SK-N-SH (cell line): Measurements from ENCODE around the gene CKAP2L. TPM values are rescaled to one million over a fixed set of nuclear protein-coding genes. Genes with fewer than 3 reads are reported as not detected.

ENCODE experiments used
- CTCF ChIA-PET: fragments of 300-600, 350-600 bp; formaldehyde crosslinking; extraction: SDS; loops from one replicate; lab custom pipeline; 2021; lab: Yijun Ruan, JAX
- POLR2A ChIA-PET: fragments of 350-600 bp; sonication (Branson Sonifier 250); formaldehyde crosslinking; extraction: SDS; loops from one replicate; lab custom pipeline; 2020; ENCODE audit warnings: antibody characterized with exemption, inconsistent platforms; lab: Yijun Ruan, JAX
- DNase-seq: peaks from one replicate; pipeline ENCODE4 v3.0.0; 2012
- H2AFZ ChIP-seq: fragments of 200-600 bp; sonication (generic); 2 replicates; pipeline ENCODE4 v1.8.1; 2016; ENCODE audit warnings: antibody characterized with exemption, mild to moderate bottlenecking, low read depth
- H3F3A ChIP-seq: fragments of 200-600 bp; sonication (generic); replicated peaks from 2 replicates; pipeline ENCODE3; 2016; ENCODE audit warnings: antibody characterized with exemption, mild to moderate bottlenecking; ENCODE audit not compliant: insufficient read depth
- H3K27ac ChIP-seq, 2 experiments: fragments of 200-500 bp in 1 of 2; fragments of 200-600 bp in 1 of 2; sonication (Bioruptor generic) in 1 of 2; sonication (generic), shearing (Covaris generic) in 1 of 2; 2 replicates each; pipeline versions ENCODE4 v1.5.1 to v1.6.1; 2014 to 2016; ENCODE audit warnings: low read depth in 2 of 2, inconsistent platforms in 1 of 2, low read length in 1 of 2, mild to moderate bottlenecking in 1 of 2, mixed read lengths in 1 of 2
- H3K27me3 ChIP-seq: fragments of 200-600 bp; sonication (generic), shearing (Covaris generic); 2 replicates; pipeline ENCODE4 v1.6.1; 2016; ENCODE audit warnings: mixed run types; ENCODE audit not compliant: insufficient read depth
- H3K36me3 ChIP-seq, 2 experiments: fragments of 200-500 bp in 1 of 2; fragments of 200-600 bp in 1 of 2; sonication (Bioruptor generic) in 1 of 2; sonication (generic) in 1 of 2; replicated peaks in 1 of 2; 2 replicates each; pipeline versions ENCODE3 to v1.5.1; 2014 to 2016; ENCODE audit warnings: low read length in 1 of 2, mild to moderate bottlenecking in 1 of 2; ENCODE audit not compliant: insufficient read depth in 2 of 2, control insufficient read depth in 1 of 2
- H3K4me1 ChIP-seq, 2 experiments: fragments of 200-500 bp in 1 of 2; fragments of 200-600 bp in 1 of 2; sonication (Bioruptor generic) in 1 of 2; sonication (generic), shearing (Covaris generic) in 1 of 2; 2 replicates each; pipeline versions ENCODE4 v1.5.1 to v1.6.1; 2014 to 2016; ENCODE audit warnings: low read depth in 1 of 2, low read length in 1 of 2, mixed run types in 1 of 2; ENCODE audit not compliant: insufficient read depth in 2 of 2, control insufficient read depth in 1 of 2
- H3K4me2 ChIP-seq: fragments of 200-600 bp; sonication (generic), shearing (Covaris generic); 2 replicates; pipeline ENCODE4 v1.6.1; 2017; ENCODE audit warnings: mixed run types
- H3K4me3 ChIP-seq, 2 experiments: fragments of 200-500 bp in 1 of 2; fragments of 200-600 bp in 1 of 2; sonication (Bioruptor generic) in 1 of 2; sonication (generic), shearing (Covaris generic) in 1 of 2; 2 replicates each; pipeline versions ENCODE4 v1.5.1 to v1.8.1; 2014 to 2016; ENCODE audit warnings: low read depth in 2 of 2, inconsistent platforms in 1 of 2, low read length in 1 of 2, mild to moderate bottlenecking in 1 of 2, mixed read lengths in 1 of 2, moderate library complexity in 1 of 2
- H3K79me2 ChIP-seq: fragments of 200-600 bp; sonication (generic); 2 replicates; pipeline ENCODE4 v1.8.1; 2017; ENCODE audit warnings: mild to moderate bottlenecking; ENCODE audit not compliant: insufficient read depth
- H3K9ac ChIP-seq: fragments of 200-600 bp; sonication (generic); 2 replicates; pipeline ENCODE4 v1.6.1; 2017; ENCODE audit warnings: mixed run types
- H3K9me2 ChIP-seq: fragments of 200-600 bp; sonication (generic); 2 replicates; pipeline ENCODE4 v1.6.1; 2017; ENCODE audit warnings: mixed run types
- H3K9me3 ChIP-seq: fragments of 200-600 bp; sonication (generic); 2 replicates; pipeline ENCODE4 v1.6.1; 2017; ENCODE audit warnings: mixed run types, mild to moderate bottlenecking, moderate library complexity
- H4K20me1 ChIP-seq: fragments of 200-600 bp; sonication (generic); 2 replicates; pipeline ENCODE4 v1.6.1; 2017; ENCODE audit warnings: mild to moderate bottlenecking, mixed run types; ENCODE audit not compliant: insufficient read depth
- CTCF ChIP-seq: fragments of 200-600 bp; sonication (generic); IDR thresholded peaks from 2 replicates; pipeline ENCODE4 v1.6.1; 2017; ENCODE audit warnings: antibody characterized with exemption, mild to moderate bottlenecking, moderate library complexity
- ELF1 ChIP-seq: IDR thresholded peaks from 2 replicates; pipeline ENCODE4 v1.4.0; 2012
- FOXJ3 ChIP-seq: sonication (generic); formaldehyde crosslinking; IDR thresholded peaks from 2 replicates; pipeline ENCODE4 v1.5.1; 2020; ENCODE audit warnings: mild to moderate bottlenecking, missing genetic modification reagents
- FOXM1 ChIP-seq: IDR thresholded peaks from 2 replicates; pipeline ENCODE4 v1.4.0; 2012; ENCODE audit warnings: low read depth, mild to moderate bottlenecking
- GABPA ChIP-seq: IDR thresholded peaks from 2 replicates; pipeline ENCODE4 v1.4.0; 2012; ENCODE audit warnings: low read depth, mild to moderate bottlenecking
- JUND ChIP-seq: IDR thresholded peaks from 2 replicates; pipeline ENCODE4 v1.4.0; 2012
- MEF2A ChIP-seq: IDR thresholded peaks from 2 replicates; pipeline ENCODE4 v1.4.0; 2012; ENCODE audit warnings: low read depth, borderline replicate concordance
- MXI1 ChIP-seq: IDR thresholded peaks from 2 replicates; pipeline ENCODE4 v1.6.1; 2012; ENCODE audit warnings: mild to moderate bottlenecking, low read depth, low read length, improper control_type of control experiment
- NFIC ChIP-seq: IDR thresholded peaks from 2 replicates; pipeline ENCODE4 v1.4.0; 2012; ENCODE audit warnings: borderline replicate concordance
- PBX3 ChIP-seq: IDR thresholded peaks from 2 replicates; pipeline ENCODE4; 2012
- POLR2AphosphoS5 ChIP-seq: IDR thresholded peaks from 2 replicates; pipeline ENCODE4 v1.6.1; 2012; ENCODE audit warnings: low read depth, low read length
- RCOR1 ChIP-seq: fragments of 150-350 bp; IDR thresholded peaks from 2 replicates; pipeline ENCODE4 v1.6.1; 2017; ENCODE audit warnings: antibody characterized with exemption, low read length
- REST ChIP-seq: IDR thresholded peaks from 2 replicates; pipeline ENCODE4 v1.6.1; 2012; ENCODE audit warnings: mild to moderate bottlenecking, low read depth, low read length, moderate library complexity
- RFX5 ChIP-seq: IDR thresholded peaks from 2 replicates; pipeline ENCODE4 v1.6.1; 2012; ENCODE audit warnings: mild to moderate bottlenecking, improper control_type of control experiment, low read length
- RXRA ChIP-seq: IDR thresholded peaks from 2 replicates; pipeline ENCODE4 v1.4.0; 2012; ENCODE audit warnings: low read depth, mild to moderate bottlenecking, borderline replicate concordance
- SIN3A ChIP-seq: IDR thresholded peaks from 2 replicates; pipeline ENCODE4 v1.6.1; 2012; ENCODE audit warnings: low read depth, mild to moderate bottlenecking, low read length, moderate library complexity, borderline replicate concordance
- SMC3 ChIP-seq: IDR thresholded peaks from 2 replicates; pipeline ENCODE4 v1.6.1; 2012; ENCODE audit warnings: low read depth, low read length, improper control_type of control experiment
- TAF1 ChIP-seq: IDR thresholded peaks from 2 replicates; pipeline ENCODE4 v1.6.1; 2012; ENCODE audit warnings: low read depth, mild to moderate bottlenecking, low read length, moderate library complexity, borderline replicate concordance
- USF1 ChIP-seq: IDR thresholded peaks from 2 replicates; pipeline ENCODE4 v1.4.0; 2012; ENCODE audit warnings: low read depth, borderline replicate concordance
- ZBTB33 ChIP-seq: IDR thresholded peaks from 2 replicates; pipeline ENCODE4 v1.4.0; 2012; ENCODE audit warnings: low read depth, borderline replicate concordance
- WGBS: methylation state at CpG from one replicate; pipeline ENCODE4 v1.1.6; 2017; ENCODE audit warnings: low lambda C conversion rate; 5-methylcytosine and 5-hydroxymethylcytosine counted together
- polyA plus RNA-seq, 3 experiments: library from polyadenylated mRNA; depleted of rRNA; stranded (reverse); fragments of >200 nt; gene quantifications; 2 replicates each; pipeline ENCODE4 v1.2.3, GENCODE V29; 2012

The CKAP2L gene
- polyA plus RNA-seq, 1 of the 3 experiments (the other 2 are of a cell fraction), result 2.9 TPM

GRCh38 chr2:112776113-112776512 is 11.7 kb upstream of the CKAP2L start:
- no peaks in the 10 kb centered on the region for H3K9me3 ChIP-seq
- WGBS, result 84% methylated on average over 3 of the region's 3 CpGs
- no peaks in the 10 kb centered on the region for H3K79me2 ChIP-seq
- H3K4me2 ChIP-seq, result no peak overlapping the region
- no peaks in the 10 kb centered on the region for H3K36me3 ChIP-seq
- H3K9ac ChIP-seq, result no peak overlapping the region
- no peaks in the 10 kb centered on the region for H3K27me3 ChIP-seq
- TF ChIP-seq RCOR1 (no peak), SMC3 (no peak), REST (no peak), PBX3 (no peak), NFIC (no peak), SIN3A (no peak), POLR2AphosphoS5 (no peak), TAF1 (no peak), FOXM1 (no peak), MEF2A (no peak), GABPA (no peak), CTCF (no peak), FOXJ3 (no peak), JUND (no peak), USF1 (no peak), ELF1 (no peak), RFX5 (no peak), ZBTB33 (no peak), MXI1 (no peak), RXRA (no peak)
- H3K9me2 ChIP-seq, result no peaks in the 10 kb centered on the region
- DNase-seq, result no peak
- CTCF ChIA-PET, result no interaction called here
- POLR2A ChIA-PET, result no interaction called here
- no peak overlapping the region for H2AFZ ChIP-seq
- H3F3A ChIP-seq, result no peaks in the 10 kb centered on the region
- H3K4me3 ChIP-seq, result no peak overlapping the region
- no peak overlapping the region for H3K27ac ChIP-seq
- H3K4me1 ChIP-seq, result no peaks in the 10 kb centered on the region
- H4K20me1 ChIP-seq, result no peaks in the 10 kb centered on the region
